ENCODE measurements around the gene POLE. TPM values are rescaled to one million over a fixed set of nuclear protein-coding genes. Genes with fewer than 3 reads are reported as not detected.

The POLE gene
- total RNA-seq, 1 experiment from 2014 or later, result 62.9 TPM

GRCh38 chr12:132604151-132604618 is 83.0 kb downstream of the POLE start:
- Histone ChIP-seq H3K9me2 (ENCODE audit: insufficient read depth) (no peaks in the 10 kb centered on the region), H3K4me3 (no peak overlapping the region), H3K4me1 (replicated peaks; ENCODE audit: insufficient read depth) (no peaks in the 10 kb centered on the region), H3K36me3 (ENCODE audit: low read depth) (no peaks in the 10 kb centered on the region), H3K4me2 (no peak overlapping the region), H3F3A (ENCODE audit: insufficient read depth, low read depth) (peaks cover 9% of the 10 kb centered on the region), H2AFZ (no peak overlapping the region), H3K79me2 (ENCODE audit: low read depth) (no peaks in the 10 kb centered on the region), H3K9me3 (ENCODE audit: insufficient read depth, low read depth) (no peaks in the 10 kb centered on the region), H4K20me1 (ENCODE audit: insufficient read depth) (no peaks in the 10 kb centered on the region; the same call in 1 of the 2 replicates), H3K27me3 (ENCODE audit: insufficient read depth, low read depth) (peaks cover 73% of the 10 kb centered on the region), H3K27ac (no peak overlapping the region)
- BruUV-seq (replicated peaks), result no TSS peak
- TF ChIP-seq CTCF (conservative IDR thresholded peaks at IDR 0.05) (no peak), EZH2 (IDR thresholded peaks at IDR 0.05; ENCODE audit: low read depth) (no peak)
- DNase-seq, result no peak
- CTCF ChIA-PET, result no interaction called here
- POLR2A ChIA-PET (ENCODE audit: unreplicated experiment), result no interaction called here
- intact Hi-C loops (cut with micrococcal nuclease; ENCODE audit: unreplicated experiment), result no loop called here

- no peaks in the 10 kb centered on the region for H3K9me2 ChIP-seq (ENCODE audit: insufficient read depth)
- TF ChIP-seq EZH2 (IDR thresholded peaks at IDR 0.05; ENCODE audit: low read depth) (no peak), CTCF (conservative IDR thresholded peaks at IDR 0.05) (no peak)
- no peak for DNase-seq
- H4K20me1 ChIP-seq (ENCODE audit: insufficient read depth), result no peaks in the 10 kb centered on the region; the same call in 1 of the 2 replicates
- CTCF ChIA-PET, result no interaction called here
- peaks cover 15% of the 10 kb centered on the region for H3F3A ChIP-seq (ENCODE audit: insufficient read depth, low read depth)
- no peak overlapping the region for H3K4me2 ChIP-seq
- no peaks in the 10 kb centered on the region for H3K79me2 ChIP-seq (ENCODE audit: low read depth)
- no peaks in the 10 kb centered on the region for H3K9me3 ChIP-seq (ENCODE audit: insufficient read depth, low read depth)
- POLR2A ChIA-PET (ENCODE audit: unreplicated experiment), result no interaction called here
- H3K4me1 ChIP-seq (replicated peaks; ENCODE audit: insufficient read depth), result no peaks in the 10 kb centered on the region
- H3K36me3 ChIP-seq (ENCODE audit: low read depth), result no peaks in the 10 kb centered on the region
- no peak overlapping the region for H3K4me3 ChIP-seq
- intact Hi-C loops (cut with micrococcal nuclease; ENCODE audit: unreplicated experiment), result no loop called here
- H2AFZ ChIP-seq, result no peak overlapping the region
- no TSS peak for BruUV-seq (replicated peaks)
- no peak overlapping the region for H3K27ac ChIP-seq
- H3K27me3 ChIP-seq (ENCODE audit: insufficient read depth, low read depth), result peaks cover 68% of the 10 kb centered on the region
These were observed 83.6 kb downstream of the POLE start for GRCh38 chr12:132603240-132604150.

- intact Hi-C loops (cut with micrococcal nuclease; ENCODE audit: unreplicated experiment), result no loop called here
- Histone ChIP-seq H3K27me3 (ENCODE audit: insufficient read depth, low read depth) (peaks cover 68% of the 10 kb centered on the region), H3K79me2 (ENCODE audit: low read depth) (no peaks in the 10 kb centered on the region), H3K4me3 (no peak overlapping the region), H3F3A (ENCODE audit: insufficient read depth, low read depth) (peaks cover 15% of the 10 kb centered on the region), H3K4me2 (no peak overlapping the region), H3K9me3 (ENCODE audit: insufficient read depth, low read depth) (no peaks in the 10 kb centered on the region), H4K20me1 (ENCODE audit: insufficient read depth) (no peaks in the 10 kb centered on the region; the same call in 1 of the 2 replicates), H3K36me3 (ENCODE audit: low read depth) (no peaks in the 10 kb centered on the region), H3K9me2 (ENCODE audit: insufficient read depth) (no peaks in the 10 kb centered on the region), H3K27ac (no peak overlapping the region), H2AFZ (no peak overlapping the region), H3K4me1 (replicated peaks; ENCODE audit: insufficient read depth) (no peaks in the 10 kb centered on the region)
- TF ChIP-seq EZH2 (IDR thresholded peaks at IDR 0.05; ENCODE audit: low read depth) (no peak), CTCF (conservative IDR thresholded peaks at IDR 0.05) (no peak)
- POLR2A ChIA-PET (ENCODE audit: unreplicated experiment), result no interaction called here
- CTCF ChIA-PET, result no interaction called here
- DNase-seq, result no peak
- no TSS peak for BruUV-seq (replicated peaks)
These were observed 84.4 kb downstream of the POLE start for GRCh38 chr12:132602572-132603239.
